Measurements from ENCODE around the gene ZNF765.
"Not testable (repeated sequence)": the region's sequence is repeated elsewhere in the genome, so short reads cannot be mapped to it uniquely, and the experiment has no call there.

The ZNF765 gene

GRCh38 chr19:53409505-53410204 is 14.7 kb downstream of the ZNF765 start:
- no peaks in the 10 kb centered on the region for H3K4me1 Mint-ChIP-seq
- no peak for TF ChIP-seq CTCF (IDR thresholded peaks at IDR 0.05)
- H3K4me3 Mint-ChIP-seq, result no peak overlapping the region
- peaks cover 91% of the 10 kb centered on the region for H3K36me3 Mint-ChIP-seq (ENCODE audit: low read depth)
- DNase-seq, result no peak
- H3K27me3 Mint-ChIP-seq (ENCODE audit: low read depth, poor library complexity), result no peaks in the 10 kb centered on the region
- peaks cover 96% of the 10 kb centered on the region for H3K9me3 Mint-ChIP-seq
- H3K27ac Mint-ChIP-seq, result no peak overlapping the region

- not testable (repeated sequence) for H3K4me3 Mint-ChIP-seq; DNase-seq; H3K27me3 Mint-ChIP-seq (ENCODE audit: low read depth, poor library complexity)
- Mint-ChIP-seq H3K9me3 (peaks cover 40% of the 10 kb centered on the region), H3K4me1 (peaks cover 47% of the 10 kb centered on the region), H3K27ac (peak overlapping the region; percentile 99), H3K36me3 (ENCODE audit: low read depth) (peaks cover 26% of the 10 kb centered on the region)
These were observed 25.8 kb downstream of the ZNF765 start for GRCh38 chr19:53420520-53421315.

- H3K4me3 Mint-ChIP-seq, result no peak overlapping the region
- H3K4me1 Mint-ChIP-seq, result peaks cover 47% of the 10 kb centered on the region
- peaks cover 11% of the 10 kb centered on the region for H3K36me3 Mint-ChIP-seq (ENCODE audit: low read depth)
- H3K27ac Mint-ChIP-seq, result no peak overlapping the region
- TF ChIP-seq CTCF (IDR thresholded peaks at IDR 0.05), result no peak
- H3K9me3 Mint-ChIP-seq, result peaks cover 25% of the 10 kb centered on the region
- no peak for DNase-seq
- no peaks in the 10 kb centered on the region for H3K27me3 Mint-ChIP-seq (ENCODE audit: low read depth, poor library complexity)
These were observed 27.6 kb downstream of the ZNF765 start for GRCh38 chr19:53422551-53422950.

GRCh38 chr19:53423074-53423473 is 28.1 kb downstream of the ZNF765 start:
- H3K4me1 Mint-ChIP-seq, result peaks cover 47% of the 10 kb centered on the region
- H3K36me3 Mint-ChIP-seq (ENCODE audit: low read depth); DNase-seq; H3K4me3 Mint-ChIP-seq; H3K27ac Mint-ChIP-seq; H3K27me3 Mint-ChIP-seq (ENCODE audit: low read depth, poor library complexity): not testable (repeated sequence)
- H3K9me3 Mint-ChIP-seq, result peaks cover 22% of the 10 kb centered on the region

GRCh38 chr19:53423680-53424079 is 28.7 kb downstream of the ZNF765 start:
- TF ChIP-seq CTCF (IDR thresholded peaks at IDR 0.05), result peak; percentile 10
- peaks cover 52% of the 10 kb centered on the region for H3K4me1 Mint-ChIP-seq
- H3K27ac Mint-ChIP-seq; H3K27me3 Mint-ChIP-seq (ENCODE audit: low read depth, poor library complexity): not testable (repeated sequence)
- H3K36me3 Mint-ChIP-seq (ENCODE audit: low read depth), result peaks cover 13% of the 10 kb centered on the region
- peak; percentile 23 for DNase-seq
- peak overlapping the region; percentile 34 for H3K4me3 Mint-ChIP-seq
- H3K9me3 Mint-ChIP-seq, result peaks cover 16% of the 10 kb centered on the region

- H3K27me3 Mint-ChIP-seq (ENCODE audit: low read depth, poor library complexity), result peaks cover 7% of the 10 kb centered on the region
- H3K27ac Mint-ChIP-seq, result no peak overlapping the region
- H3K9me3 Mint-ChIP-seq, result peaks cover 8% of the 10 kb centered on the region
- peaks cover 8% of the 10 kb centered on the region for H3K36me3 Mint-ChIP-seq (ENCODE audit: low read depth)
- H3K4me1 Mint-ChIP-seq, result peaks cover 61% of the 10 kb centered on the region
- no peak overlapping the region for H3K4me3 Mint-ChIP-seq
- peak; percentile 83 for DNase-seq
- TF ChIP-seq CTCF (IDR thresholded peaks at IDR 0.05), result peak; percentile 73
These were observed 30.1 kb downstream of the ZNF765 start for GRCh38 chr19:53424968-53425597.

Measured in nephron progenitor cell (in vitro differentiated cells).